Kidney capillary endothelial cell (primary cell): ENCODE data around the gene MYRF.

ENCODE experiments used
- DNase-seq: peaks from one replicate; pipeline ENCODE4 v3.0.0-alpha.2; 2018; ENCODE audit warnings: low spot score

The MYRF gene

DNA sequence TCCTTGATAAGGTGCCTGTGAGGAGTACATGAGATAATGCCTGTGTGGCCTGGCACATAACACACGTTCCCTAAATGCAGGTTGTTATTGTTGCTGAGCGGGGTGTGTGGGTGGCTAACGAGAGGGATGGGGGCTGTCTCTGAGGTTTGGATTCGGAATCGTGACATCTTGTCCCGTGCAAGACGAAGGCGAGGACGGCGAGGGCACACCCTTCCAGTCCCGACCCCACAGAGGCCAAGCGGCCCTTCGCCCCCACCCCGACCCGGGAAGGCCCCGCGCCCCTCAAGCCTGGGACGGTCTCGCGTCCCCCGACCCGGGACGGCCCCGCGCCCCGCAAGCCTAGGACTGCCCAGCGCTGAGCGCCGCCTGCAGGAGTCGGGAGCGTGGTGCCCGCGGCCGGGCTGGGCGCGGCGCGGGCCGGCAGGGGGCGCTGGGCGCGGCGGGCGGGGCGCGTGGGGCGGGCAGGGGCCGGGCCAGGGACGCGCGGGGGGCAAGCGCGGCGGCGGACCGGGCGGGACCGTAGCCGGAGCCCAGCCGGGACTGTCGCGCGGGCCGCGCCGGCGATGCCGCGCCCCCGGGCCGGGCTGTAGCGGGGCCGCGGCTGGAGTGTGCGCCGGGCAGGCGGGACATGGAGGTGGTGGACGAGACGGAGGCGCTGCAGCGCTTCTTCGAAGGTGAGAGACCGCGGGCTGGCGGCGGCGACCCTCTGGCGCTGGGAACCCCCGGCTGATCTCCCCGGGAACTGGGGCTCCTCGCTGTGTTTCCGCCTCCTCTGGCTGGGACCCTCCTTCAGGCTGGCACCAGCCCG, at the start of gene MYRF:
TSS of gene MYRF (plus strand) at position 520 of the 808 bp plus-strand sequence. CDS start at position 629, 109 bp downstream.
- DNase-seq: no peak

DNA sequence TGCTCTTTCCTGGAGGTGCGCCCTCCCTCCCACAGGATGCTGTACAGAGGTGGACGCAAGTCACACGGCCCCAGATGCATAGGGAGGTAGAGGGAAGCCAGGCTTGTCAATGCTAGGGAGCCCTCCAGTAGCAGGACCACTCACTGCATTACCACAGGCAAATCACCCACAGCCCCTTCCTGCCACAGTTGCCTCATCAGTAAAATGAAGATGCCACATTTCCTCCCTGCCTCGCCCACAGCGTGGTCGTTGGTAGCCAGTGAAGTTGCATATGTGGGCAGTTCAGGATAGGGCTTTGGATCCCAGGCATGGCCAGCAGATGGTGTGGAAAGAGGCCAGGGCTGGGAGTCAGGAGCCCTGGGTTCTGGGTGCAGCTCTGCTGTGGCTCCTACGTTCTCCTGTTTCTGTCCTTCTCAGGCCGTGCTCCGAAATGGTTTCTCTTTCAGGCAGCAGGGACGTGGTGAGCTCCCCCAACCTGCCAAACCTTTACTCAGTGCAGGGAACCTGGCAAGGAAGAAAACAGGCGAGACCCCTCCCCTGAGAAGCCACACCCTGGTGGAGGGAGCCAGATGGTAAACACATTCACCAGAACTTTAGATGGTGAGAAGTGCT, 49.6 kb upstream of the MYRF start:
- no peak for DNase-seq

DNA sequence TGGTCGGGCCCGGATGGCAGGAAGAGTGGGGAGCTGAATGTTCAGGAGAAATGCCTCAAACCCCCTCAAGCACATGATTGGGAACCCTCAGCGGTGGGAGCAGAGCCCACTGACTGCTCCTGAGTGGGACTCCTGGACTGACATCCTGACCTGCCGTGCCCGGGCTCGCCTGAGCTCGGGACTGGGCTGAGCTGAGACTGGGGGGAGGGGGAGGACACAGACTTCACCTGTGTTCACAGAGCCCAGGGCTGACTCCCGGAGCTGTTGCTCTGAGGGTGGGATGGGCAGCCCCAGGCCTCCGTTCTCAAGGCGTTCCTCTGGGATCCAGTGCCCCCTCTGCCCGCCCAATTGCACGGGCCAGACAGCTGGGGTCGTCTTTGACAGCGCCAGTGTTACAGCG, 47.6 kb upstream of the MYRF start:
- no peak for DNase-seq

DNA sequence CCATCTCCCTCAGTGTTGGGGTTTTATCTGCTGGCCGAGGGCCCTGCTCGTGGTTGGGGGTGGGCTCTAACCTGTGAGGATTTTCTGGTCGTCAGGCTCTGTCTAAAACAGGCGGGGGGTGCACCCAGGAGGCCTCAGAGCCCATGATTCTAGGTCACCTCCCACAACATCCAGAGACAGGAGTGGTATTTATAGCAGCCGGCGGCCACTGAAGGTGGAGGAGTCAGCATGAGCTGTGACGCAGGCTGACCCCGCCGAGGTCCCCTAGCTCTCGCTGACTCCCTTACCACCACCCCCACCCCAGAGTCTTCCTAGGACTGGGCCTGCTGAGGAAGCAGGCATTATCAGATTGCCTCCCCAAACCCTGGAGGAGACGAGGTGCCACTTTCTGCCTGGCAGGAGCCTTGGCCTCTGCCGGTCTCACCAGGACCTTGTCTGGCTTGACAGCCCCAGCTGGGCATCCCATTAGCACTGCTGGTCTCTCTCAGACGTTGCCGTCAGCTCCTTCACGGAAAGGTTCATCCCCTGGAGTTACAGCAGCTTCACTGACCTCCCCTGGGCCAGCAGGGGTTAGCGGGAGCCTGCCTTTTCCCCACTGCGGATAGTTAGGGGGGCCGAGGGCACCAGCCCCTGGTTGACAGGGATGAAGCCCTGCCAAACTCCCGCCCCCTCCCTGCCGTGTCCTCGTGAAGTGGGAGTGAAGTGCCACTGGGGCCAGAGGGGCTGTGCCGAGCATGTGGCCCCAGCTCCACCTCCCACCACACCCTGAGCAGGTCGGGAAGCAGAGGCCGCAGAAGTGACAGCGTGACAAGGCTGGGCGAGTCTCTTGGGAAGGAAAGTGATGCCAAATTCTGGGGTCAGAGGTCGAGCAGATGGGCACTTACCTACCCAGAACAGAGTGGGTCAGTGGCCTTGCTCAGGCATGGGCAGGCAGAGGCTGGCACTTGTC, 45.7 kb upstream of the MYRF start:
- DNase-seq: no peak

DNA sequence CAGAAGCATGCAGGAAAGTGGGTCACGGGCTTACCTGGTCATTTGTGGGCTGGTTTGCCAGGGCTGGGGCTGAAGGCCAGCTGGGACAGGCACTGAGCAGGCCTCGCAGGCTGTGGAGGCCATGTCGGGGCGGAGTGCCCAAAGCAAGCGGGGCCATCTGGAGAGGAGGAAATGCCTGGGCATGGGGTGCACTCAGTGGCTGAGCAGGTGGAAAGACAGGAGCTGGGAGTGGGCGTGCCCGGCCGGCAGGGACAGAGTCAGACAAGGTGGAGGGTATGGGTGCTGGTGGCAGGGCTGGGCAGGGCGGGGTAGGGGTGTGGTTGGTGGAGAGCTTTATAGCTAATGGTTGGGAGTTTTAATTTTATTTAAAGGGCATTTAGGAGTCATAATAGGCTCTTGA, 44.9 kb upstream of the MYRF start:
- no peak for DNase-seq

DNA sequence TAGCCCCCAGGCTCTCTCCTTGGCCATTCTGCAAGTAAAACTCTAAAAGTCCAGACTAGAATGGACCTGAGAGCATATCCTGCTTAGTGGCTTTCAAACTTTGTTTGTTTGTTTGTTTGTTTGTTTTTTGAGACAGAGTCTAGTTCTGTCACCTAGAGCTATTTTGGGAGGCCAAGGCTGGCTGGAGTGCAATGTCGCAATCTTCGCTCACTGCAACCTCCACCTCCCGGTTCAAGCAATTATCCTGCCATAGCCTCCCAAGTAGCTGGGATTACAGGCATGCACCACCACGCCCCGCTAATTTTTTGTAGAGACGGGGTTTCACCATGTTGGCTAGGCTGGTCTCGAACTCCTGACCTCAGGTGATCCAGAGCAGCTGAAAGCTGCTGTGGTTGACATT, 43.3 kb upstream of the MYRF start:
- DNase-seq: no peak

DNA sequence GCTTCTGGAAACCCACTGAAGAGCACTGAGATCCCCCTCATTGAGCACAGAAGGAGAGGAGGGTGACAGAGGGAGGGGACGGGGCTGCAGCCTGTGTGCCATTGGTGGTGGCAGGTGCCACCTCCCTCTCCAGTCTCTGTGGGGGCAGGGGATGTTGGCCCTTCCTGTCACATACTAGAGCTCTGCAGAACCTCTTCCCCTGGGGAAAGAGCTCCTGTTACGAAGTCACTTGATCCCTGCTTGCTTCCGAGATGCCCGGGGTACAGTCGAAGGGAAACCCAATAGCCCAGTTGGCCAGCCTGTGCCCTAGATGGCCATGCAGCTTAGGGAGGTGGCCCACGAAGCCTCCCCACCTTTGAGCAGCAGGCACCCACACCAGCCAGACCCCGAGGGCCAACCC, 42.9 kb upstream of the MYRF start:
- DNase-seq: no peak

DNA sequence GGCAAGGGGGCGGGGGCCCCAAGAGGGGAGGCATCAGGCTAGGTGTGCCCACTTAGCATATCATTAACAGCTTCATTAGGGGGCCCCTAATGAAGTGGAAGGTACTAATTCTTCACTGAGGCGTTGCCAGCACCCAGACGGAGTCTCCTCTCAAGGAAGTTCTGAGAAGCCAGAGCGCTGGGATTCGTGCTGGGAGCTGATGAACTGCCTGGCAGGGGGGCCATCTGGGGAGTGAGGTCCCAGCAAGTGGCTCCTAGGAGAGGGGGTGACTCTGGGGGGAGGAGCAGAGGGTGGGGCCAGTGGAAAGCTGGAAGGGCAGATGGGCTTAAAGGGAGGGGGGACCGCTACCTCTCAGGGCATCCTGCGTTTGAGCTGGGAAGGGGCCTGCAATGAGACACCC, 42.4 kb upstream of the MYRF start:
- DNase-seq: no peak

DNA sequence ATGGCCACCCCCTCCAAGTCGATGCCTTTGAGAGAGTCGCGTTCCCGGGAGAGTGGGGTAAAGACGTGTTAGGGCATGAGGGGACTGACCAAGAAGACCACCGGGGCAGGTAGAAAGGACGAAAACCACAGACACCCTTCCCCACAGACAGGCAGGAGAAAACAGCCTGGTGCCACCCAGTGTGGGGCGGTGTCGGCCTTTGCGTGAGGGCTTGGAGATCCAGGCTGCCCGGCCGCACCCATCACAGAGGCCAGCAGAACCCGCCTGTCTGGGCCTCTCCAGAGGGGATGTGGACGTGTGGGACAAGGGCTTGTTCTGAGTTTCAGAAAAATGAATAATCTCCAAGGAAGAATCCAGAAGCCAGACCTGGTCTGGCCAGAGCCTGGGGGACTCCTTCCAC, 41.4 kb upstream of the MYRF start:
- no peak for DNase-seq

DNA sequence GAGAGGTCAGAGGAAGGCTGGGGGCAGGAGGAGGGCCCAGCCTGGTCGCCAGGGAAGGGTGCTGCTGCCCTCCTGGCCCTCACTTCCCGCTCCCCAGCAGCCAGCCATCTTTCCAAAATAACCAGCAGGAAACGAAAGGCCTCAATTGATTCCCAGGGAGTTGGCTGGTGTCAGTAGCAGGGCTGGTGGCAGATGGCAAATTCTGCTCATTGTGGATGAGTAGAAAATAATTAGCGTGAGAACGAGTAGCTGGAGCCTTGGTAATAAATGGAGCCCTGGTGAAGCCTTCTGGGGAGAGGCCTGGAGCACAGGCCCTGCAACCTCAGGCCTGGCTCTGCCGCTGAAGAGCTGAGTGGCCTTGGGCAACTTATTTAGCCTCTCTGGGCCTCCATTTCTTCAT, 40.9 kb upstream of the MYRF start:
- DNase-seq: no peak

DNA sequence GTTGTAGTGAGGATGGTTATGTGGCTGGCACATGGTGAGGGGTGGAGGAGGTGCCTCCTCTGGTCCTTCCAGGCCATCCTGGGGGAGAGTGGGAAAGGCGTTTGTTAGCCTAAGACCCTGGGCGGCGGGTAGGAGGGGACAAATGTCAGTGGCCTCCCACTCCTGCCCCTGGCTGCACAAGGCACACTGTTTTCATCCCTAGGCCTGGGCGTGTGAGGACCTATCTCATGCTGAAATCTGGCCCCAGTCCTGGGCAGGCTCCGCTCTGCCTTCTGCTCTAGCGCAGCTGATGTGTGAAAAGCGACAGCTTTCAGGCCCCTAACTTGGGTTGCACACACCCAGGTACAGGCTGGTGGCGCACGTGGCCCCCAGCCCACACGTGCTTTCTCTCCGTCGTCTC, 40.1 kb upstream of the MYRF start:
- DNase-seq: no peak

DNA sequence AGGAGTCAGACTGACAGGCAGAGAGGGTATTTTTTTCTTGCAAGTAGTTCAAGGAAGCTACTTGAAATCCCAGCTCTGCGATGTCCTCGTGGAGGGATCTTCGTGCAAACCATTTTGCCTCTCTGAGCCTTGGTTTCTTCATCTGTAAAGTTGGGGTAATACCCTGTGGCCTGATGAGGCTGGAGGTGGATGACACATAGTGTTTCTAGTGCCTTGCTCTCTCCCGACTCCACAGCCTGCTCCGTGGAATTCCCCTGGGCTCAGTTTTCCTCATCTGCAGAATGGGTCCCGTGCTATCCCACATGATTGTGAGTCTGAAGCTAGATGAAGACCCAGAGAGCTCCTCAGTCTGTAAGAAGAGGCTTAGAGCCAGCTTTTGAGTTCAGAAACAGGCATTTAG, 39.6 kb upstream of the MYRF start:
- no peak for DNase-seq

DNA sequence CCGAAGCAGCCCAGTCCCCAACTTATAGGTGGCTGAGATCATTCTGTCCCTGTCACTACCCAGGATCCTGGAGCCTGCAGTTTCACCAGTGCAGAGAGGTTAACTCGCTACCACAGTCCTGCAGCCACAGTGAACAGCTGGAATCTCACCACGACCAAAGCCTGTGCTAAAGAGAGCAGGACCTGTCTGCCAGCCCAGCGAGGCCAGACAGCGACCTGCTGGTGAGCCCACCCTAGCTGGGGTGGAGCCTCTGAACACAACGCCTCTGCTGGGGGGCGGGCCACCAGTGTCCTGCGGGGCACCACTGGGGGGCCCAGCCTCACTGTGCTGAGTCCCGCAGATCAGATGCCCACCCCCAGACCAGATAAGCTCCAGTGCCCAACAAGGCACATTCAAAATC, 39.0 kb upstream of the MYRF start:
- no peak for DNase-seq

DNA sequence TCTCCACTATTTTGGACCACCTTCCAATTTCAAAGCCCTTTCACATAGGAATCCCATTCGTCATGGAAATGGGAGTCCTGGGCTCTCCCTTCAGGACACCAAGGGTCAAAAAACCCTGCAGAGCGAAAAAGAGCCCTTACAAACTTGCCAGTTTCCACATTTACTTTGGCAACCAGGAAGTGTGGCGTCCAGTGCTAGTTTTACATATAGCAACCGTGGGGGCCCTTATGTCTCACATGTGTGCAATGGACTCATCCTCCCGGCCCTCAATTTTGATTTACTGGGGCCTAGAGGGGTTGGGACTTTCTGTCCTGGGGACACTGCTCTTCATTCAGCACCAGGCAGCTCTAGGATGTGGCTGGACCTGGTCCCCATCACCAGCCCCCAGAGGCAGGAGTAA, 38.5 kb upstream of the MYRF start:
- no peak for DNase-seq

DNA sequence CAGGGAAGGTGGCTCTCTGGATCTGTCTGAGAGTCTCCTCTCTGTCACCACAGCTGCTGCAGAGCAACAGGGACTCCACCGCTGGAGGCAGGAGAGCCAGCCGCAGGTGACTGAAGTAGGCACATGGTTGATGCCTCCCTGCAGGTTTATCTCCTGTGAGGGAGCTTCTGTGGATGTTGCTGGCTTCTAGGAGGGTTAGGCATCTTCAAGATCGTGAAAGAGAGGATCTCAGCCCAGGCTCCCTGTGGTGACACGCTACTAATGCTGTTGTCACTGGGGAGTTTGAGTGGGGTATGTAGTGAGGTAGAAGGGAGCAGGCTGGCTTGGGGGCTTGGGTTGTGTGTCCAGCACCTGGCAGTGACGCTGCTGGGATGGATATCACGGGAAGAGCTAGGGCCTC, 38.1 kb upstream of the MYRF start:
- DNase-seq: no peak

DNA sequence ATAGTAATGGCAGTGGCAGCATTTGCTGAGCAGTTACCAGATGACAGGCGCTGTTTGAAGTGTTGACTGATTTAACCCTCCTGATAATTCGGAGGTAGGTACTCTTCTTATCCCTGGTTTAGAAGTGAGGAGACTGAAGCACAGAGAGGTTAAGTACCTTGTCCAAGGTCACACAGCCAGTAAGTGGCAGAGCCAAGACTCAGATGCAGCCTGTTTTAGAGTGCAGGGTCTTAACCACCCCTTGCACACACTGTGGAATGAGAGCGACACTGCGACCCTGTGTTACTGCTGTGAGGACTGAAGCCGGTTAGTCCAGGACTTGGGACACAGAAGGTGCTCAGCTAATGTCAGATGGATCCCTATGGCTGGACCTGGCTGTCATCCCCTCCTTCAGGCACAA, 37.5 kb upstream of the MYRF start:
- no peak for DNase-seq

DNA sequence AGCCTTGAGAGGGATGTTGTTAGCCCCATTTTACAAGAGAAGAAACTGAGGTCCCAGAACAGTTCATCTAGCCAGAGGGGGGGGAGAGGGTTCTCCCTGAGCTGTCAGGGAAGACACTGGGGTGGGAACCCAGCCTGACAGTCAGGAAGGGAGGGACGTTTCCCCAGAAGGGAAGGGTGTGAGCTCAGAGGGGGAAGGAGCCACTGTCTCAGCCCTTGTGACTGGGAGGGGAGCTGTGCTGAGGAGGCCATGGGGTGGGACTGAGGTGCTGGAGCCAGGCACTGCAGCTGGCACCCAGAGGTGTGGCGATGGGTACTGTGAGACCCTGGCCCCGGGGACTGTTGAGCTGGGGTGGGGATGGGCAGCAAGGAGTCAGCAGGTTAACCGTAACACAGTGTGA, 36.6 kb upstream of the MYRF start:
- no peak for DNase-seq

DNA sequence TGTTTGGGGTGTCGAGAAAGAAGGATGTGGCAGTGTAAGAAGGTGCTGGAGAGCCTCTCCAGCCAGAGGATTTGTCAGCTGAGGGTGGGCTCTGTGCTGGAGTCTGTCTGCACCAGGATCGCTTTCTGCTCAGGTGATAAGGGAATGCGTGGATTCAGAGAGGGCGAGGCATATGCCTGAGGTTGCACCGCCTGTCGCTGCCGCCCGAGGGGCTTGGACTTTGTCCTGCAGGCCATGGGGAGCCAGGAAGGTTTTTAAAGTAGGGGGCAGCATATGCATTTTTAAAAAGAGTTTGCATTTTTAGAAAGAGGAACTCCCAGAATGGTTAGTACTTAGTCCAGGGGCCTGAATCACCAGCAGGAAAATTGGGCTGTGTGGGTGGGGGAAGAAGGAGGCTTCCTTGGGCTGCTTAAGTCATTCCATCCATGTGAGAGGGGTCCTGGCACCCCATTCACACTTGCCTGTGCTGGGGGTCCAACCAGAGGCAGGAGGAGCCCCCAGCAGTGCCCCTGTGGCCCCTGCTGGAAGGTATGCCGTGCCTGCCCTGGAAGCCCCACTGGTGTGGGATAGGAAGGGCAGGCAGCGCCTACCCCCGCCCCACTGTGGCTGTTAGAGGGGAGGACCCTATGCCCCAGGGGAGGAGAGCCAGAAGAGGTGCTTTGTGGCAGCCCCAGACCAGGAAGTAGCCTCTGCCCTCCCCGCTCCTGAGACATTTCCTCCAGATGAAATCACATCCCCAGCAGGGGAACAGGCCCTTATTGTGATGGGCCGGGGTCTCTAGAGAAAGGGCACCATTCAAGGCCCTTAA, 35.8 kb upstream of the MYRF start:
- DNase-seq: peak; percentile 55

DNA sequence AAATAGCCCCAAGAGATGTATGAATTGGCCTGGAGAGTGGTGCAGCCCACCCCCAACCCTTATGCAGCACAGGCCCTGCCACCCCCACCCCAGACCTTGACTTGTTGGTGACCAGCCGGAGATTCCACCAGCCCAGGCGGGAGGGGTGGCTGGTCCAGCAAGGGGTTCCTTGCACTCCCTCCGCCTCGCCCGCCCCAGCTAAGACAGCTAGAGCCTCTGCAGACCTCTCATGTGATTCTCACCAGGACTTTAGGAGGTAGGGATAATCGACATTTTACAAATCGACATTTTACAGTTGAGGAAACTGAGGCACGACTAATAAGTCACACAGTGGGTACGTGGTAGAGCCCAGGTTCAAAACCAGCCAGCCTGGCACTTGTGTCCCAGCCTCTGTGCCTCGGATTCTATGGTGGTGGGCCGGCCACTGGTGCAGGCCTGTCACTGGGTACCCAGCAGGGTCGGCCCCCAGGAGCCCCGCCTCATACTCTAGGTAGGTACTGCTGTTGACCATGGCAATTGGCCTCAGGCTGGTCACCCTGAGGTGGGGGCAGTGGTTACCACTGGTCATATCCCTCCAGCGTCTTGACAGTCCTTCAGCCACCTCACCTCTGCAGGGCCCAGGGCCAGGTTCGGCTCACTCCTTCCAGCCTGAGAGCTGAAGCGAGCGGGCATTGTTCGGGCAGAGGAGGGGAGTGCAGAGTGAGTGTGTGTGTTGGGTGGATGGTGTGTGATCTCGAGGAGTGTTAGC, 35.0 kb upstream of the MYRF start:
- no peak for DNase-seq

DNA sequence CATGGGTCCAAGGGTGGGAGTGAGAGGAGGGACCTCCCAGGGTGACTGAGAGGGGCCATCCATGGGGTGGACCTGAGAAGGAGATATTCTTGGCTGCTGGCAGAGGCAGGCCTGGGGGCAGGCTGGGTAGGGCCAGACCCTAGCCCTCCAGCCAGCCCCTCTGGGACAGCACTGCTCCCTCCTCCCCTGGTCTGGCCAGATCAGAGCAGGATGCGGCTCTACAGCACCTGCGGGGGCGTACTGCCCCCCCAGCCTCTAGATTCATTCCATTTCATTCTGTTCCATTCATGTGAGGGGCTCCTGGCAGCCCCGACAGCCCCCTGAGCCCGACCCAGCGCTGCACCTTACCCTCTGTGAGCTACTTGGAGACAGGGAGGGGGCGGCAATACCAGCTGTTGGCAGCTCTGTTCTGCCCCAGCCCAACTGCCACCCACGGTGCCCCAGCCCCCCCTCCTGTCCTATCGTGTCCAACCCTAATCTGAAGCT, 34.3 kb upstream of the MYRF start:
- DNase-seq: no peak
